ENCODE measurements around the gene NACAD. TPM values are rescaled to one million over a fixed set of nuclear protein-coding genes. Genes with fewer than 3 reads are reported as not detected.

The NACAD gene
- total RNA-seq, 1 experiment from 2014 or later = 5.5 TPM

- no peak for TF ChIP-seq ZBTB21 (CRISPR knock-in tag; IDR thresholded peaks at IDR 0.05; ENCODE audit: borderline replicate concordance)
- no peak for TF ChIP-seq FOXP1 (CRISPR knock-in tag; IDR thresholded peaks at IDR 0.05; ENCODE audit: borderline replicate concordance)
- TF ChIP-seq PREB (CRISPR knock-in tag; IDR thresholded peaks at IDR 0.05; ENCODE audit: borderline replicate concordance) = no peak
- TF ChIP-seq ZNF532 (CRISPR knock-in tag; IDR thresholded peaks at IDR 0.05; ENCODE audit: borderline replicate concordance) = no peak
- TF ChIP-seq ETV6 (CRISPR knock-in tag; IDR thresholded peaks at IDR 0.05) = no peak
Measured at GRCh38 chr7:45118889-45119331, 30.1 kb upstream of the NACAD start (continued).

GRCh38 chr7:45118292-45118691, 29.5 kb upstream of the NACAD start:
- ATAC-seq (no peak), DNase-seq (ENCODE audit: low spot score) (no peak)
- Mint-ChIP-seq H3K27me3 (ENCODE audit: low read depth) (peaks cover 21% of the 10 kb centered on the region), H3K36me3 (no peaks in the 10 kb centered on the region), H3K9me3 (no peaks in the 10 kb centered on the region), H3K27ac (no peak overlapping the region), H3K4me3 (no peak overlapping the region), H3K4me1 (peaks cover 2% of the 10 kb centered on the region)
- CTCF ChIA-PET = interaction anchor here (0.5 to 0.7 kb wide), 2 partner anchors 30 to 119 kb away, joined by 3 read pairs; no protein-coding TSS in a partner anchor
- TF ChIP-seq ZNF423 (CRISPR knock-in tag; IDR thresholded peaks at IDR 0.05) (no peak), NR2C2 (CRISPR knock-in tag; IDR thresholded peaks at IDR 0.05) (no peak), E2F4 (CRISPR knock-in tag; IDR thresholded peaks at IDR 0.05; ENCODE audit: borderline replicate concordance, low read depth) (no peak), MLX (CRISPR knock-in tag; IDR thresholded peaks at IDR 0.05) (no peak), ZNF671 (CRISPR knock-in tag; IDR thresholded peaks at IDR 0.05) (no peak), SMAD3 (CRISPR knock-in tag; IDR thresholded peaks at IDR 0.05; ENCODE audit: borderline replicate concordance) (no peak), USF1 (CRISPR knock-in tag; IDR thresholded peaks at IDR 0.05) (no peak), MXD4 (CRISPR knock-in tag; IDR thresholded peaks at IDR 0.05; ENCODE audit: borderline replicate concordance) (no peak), JAZF1 (CRISPR knock-in tag; IDR thresholded peaks at IDR 0.05) (no peak)
- POLR2A ChIA-PET = no interaction called here

- ATAC-seq (no peak), DNase-seq (ENCODE audit: low spot score) (no peak)
- H3K27me3 Mint-ChIP-seq (ENCODE audit: low read depth) = peaks cover 21% of the 10 kb centered on the region
- H3K4me1 Mint-ChIP-seq = peaks cover 3% of the 10 kb centered on the region
- ChIA-PET CTCF (no interaction called here), POLR2A (no interaction called here)
- H3K9me3 Mint-ChIP-seq = no peaks in the 10 kb centered on the region
- H3K4me3 Mint-ChIP-seq = no peak overlapping the region
- TF ChIP-seq RORB (CRISPR knock-in tag; IDR thresholded peaks at IDR 0.05) (no peak), ZNF423 (CRISPR knock-in tag; IDR thresholded peaks at IDR 0.05) (no peak), IRF1 (CRISPR knock-in tag; IDR thresholded peaks at IDR 0.05) (no peak), RELA (CRISPR knock-in tag; IDR thresholded peaks at IDR 0.05; ENCODE audit: borderline replicate concordance) (no peak), SMAD3 (CRISPR knock-in tag; IDR thresholded peaks at IDR 0.05; ENCODE audit: borderline replicate concordance) (no peak), ZNF263 (CRISPR knock-in tag; IDR thresholded peaks at IDR 0.05; ENCODE audit: low read depth) (no peak), ZNF416 (CRISPR knock-in tag; IDR thresholded peaks at IDR 0.05) (no peak)
- H3K36me3 Mint-ChIP-seq = no peaks in the 10 kb centered on the region
- H3K27ac Mint-ChIP-seq = 0 out of 2 replicates have a peak overlapping the region, but pooled peaks have one; percentile 21
Measured at GRCh38 chr7:45117582-45117981, 28.8 kb upstream of the NACAD start.
